ENCODE data around the gene SIM1. TPM values are rescaled to one million over a fixed set of nuclear protein-coding genes. Genes with fewer than 3 reads are reported as not detected.

The SIM1 gene
- total and polyA plus RNA-seq, 2 of the 8 experiments (the other 6 are each of a cell fraction or from before 2014, with no cell fraction given), result 0.02 to 0.39 TPM

- Histone ChIP-seq H3K79me1 (ENCODE audit: low read depth, low read length) (no peaks in the 10 kb centered on the region), H4K5ac (ENCODE audit: insufficient read length, low read depth, low read length) (no peak overlapping the region), H2BK5ac (ENCODE audit: low read depth, low read length) (no peak overlapping the region), H3K27me3 (replicated peaks in 1 of 4; ENCODE audit: control insufficient read depth in 3 of 4, extremely low read depth in 1 of 4, insufficient read depth in 3 of 4, low read length in 3 of 4) (no peaks in the 10 kb centered on the region), H3K4me1 (replicated peaks in 1 of 4; ENCODE audit: control insufficient read depth in 3 of 4, insufficient read depth in 4 of 4, low read length in 3 of 4) (peaks cover 2 to 5% (median 3%) of the 10 kb centered on the region in 4 experiments; a peak in 4 of 7 replicates), H3K23me2 (ENCODE audit: low read depth, low read length) (no peaks in the 10 kb centered on the region), H3K4ac (replicated peaks; ENCODE audit: insufficient read length, low read depth, low read length) (no peak overlapping the region), H4K8ac (ENCODE audit: extremely low read depth, insufficient read depth, low read length) (no peak overlapping the region), H3K56ac (replicated peaks; ENCODE audit: insufficient read length, low read depth, low read length) (no peak overlapping the region), H3K4me3 (ENCODE audit: extremely low read depth in 1 of 4, insufficient read depth in 2 of 4, low read depth in 3 of 4, low read length in 4 of 4) (no peak overlapping the region), H2BK15ac (ENCODE audit: low read length) (no peak overlapping the region), H3K36me3 (ENCODE audit: control insufficient read depth in 2 of 4, insufficient read depth in 4 of 4, low read length in 3 of 4) (no peaks in the 10 kb centered on the region), H3K79me2 (ENCODE audit: control insufficient read depth in 1 of 2, insufficient read depth in 2 of 2, low read length in 2 of 2) (no peaks in the 10 kb centered on the region), H3K23ac (ENCODE audit: insufficient read length) (no peak overlapping the region), H2AK5ac (ENCODE audit: low read depth, low read length) (no peak overlapping the region), H2AFZ (ENCODE audit: low read length) (no peak overlapping the region), H3K18ac (ENCODE audit: extremely low read depth, low read length) (no peak overlapping the region), H4K91ac (replicated peaks; ENCODE audit: insufficient read length, low read length) (no peak overlapping the region), H3K14ac (ENCODE audit: insufficient read length) (no peak overlapping the region), H3K4me2 (ENCODE audit: insufficient read depth in 1 of 2, low read depth in 2 of 2, low read length in 2 of 2) (no peak overlapping the region), H3K9me3 (ENCODE audit: insufficient read depth in 2 of 2, low read depth in 1 of 2, low read length in 1 of 2) (no peaks in the 10 kb centered on the region; a peak in 1 of 4 replicates), H2BK12ac (ENCODE audit: low read depth, low read length) (no peak overlapping the region), H2BK20ac (ENCODE audit: low read length) (no peak overlapping the region), H3K27ac (ENCODE audit: low read depth, low read length) (no peak overlapping the region), H4K20me1 (replicated peaks in 1 of 2; ENCODE audit: control insufficient read depth in 1 of 2, insufficient read depth in 2 of 2, low read length in 2 of 2) (no peaks in the 10 kb centered on the region), H3K9ac (replicated peaks in 1 of 4; ENCODE audit: extremely low read depth in 1 of 4, low read depth in 3 of 4, low read length in 3 of 4) (no peak overlapping the region), H2BK120ac (replicated peaks; ENCODE audit: low read depth, low read length) (no peak overlapping the region)
- WGBS, 2 experiments (ENCODE audit: extremely low coverage in 1 of 2, insufficient coverage in 1 of 2, insufficient read length in 1 of 2, insufficient replicate concordance in 2 of 2, low coverage in 1 of 2, low lambda C conversion rate in 2 of 2, missing lambda C conversion rate in 1 of 2), result 78% methylated on average over 1 of the region's 1 CpG; no CpG with 5 or more reads in 1 of the 2 experiments
- ChIA-PET POLR2A (ENCODE audit: partially characterized antibody) (no interaction called here), CTCF (ENCODE audit: partially characterized antibody) (interaction anchor here (0.8 to 1.9 kb wide), 2 partner anchors 18 to 97 kb away, joined by 3 to 4 read pairs; no protein-coding TSS in a partner anchor)
- DNase-seq (ENCODE audit: low read depth in 1 of 2, low spot score in 2 of 2) (no peak), FAIRE-seq (no peak)
- TF ChIP-seq ASH2L (IDR thresholded peaks at IDR 0.05; ENCODE audit: low read length) (no peak), ATF3 (IDR thresholded peaks at IDR 0.05; ENCODE audit: insufficient read depth, low read depth, low read length) (no peak), MAX (IDR thresholded peaks at IDR 0.05) (no peak), SIX5 (IDR thresholded peaks at IDR 0.05; ENCODE audit: low read depth, low read length) (no peak), NRF1 (IDR thresholded peaks at IDR 0.05; ENCODE audit: low read depth, low read length) (no peak), EZH2 (IDR thresholded peaks at IDR 0.05; ENCODE audit: low read depth, low read length, severe bottlenecking) (no peak), HDAC2 (IDR thresholded peaks at IDR 0.05; ENCODE audit: borderline replicate concordance in 1 of 2, low read depth in 2 of 2, low read length in 2 of 2) (no peak), FOSL1 (IDR thresholded peaks at IDR 0.05; ENCODE audit: insufficient read depth, low read depth, low read length) (no peak), KDM5A (IDR thresholded peaks at IDR 0.05; ENCODE audit: low read length) (no peak), CBX8 (IDR thresholded peaks at IDR 0.05; ENCODE audit: borderline replicate concordance, low read depth, low read length) (no peak), CHD2 (IDR thresholded peaks at IDR 0.05; ENCODE audit: low read length) (no peak), GABPA (IDR thresholded peaks at IDR 0.05; ENCODE audit: borderline replicate concordance, insufficient read depth, low read length) (no peak), EP300 (IDR thresholded peaks at IDR 0.05; ENCODE audit: borderline replicate concordance in 1 of 2, low read depth in 2 of 2, low read length in 2 of 2) (no peak)
These were observed 101.1 kb downstream of the SIM1 start for GRCh38 chr6:100363651-100364050.
